IMR-90 (cell line): ENCODE measurements around the gene SCFD2. TPM values are rescaled to one million over a fixed set of nuclear protein-coding genes. Genes with fewer than 3 reads are reported as not detected.

Experiments used
- ATAC-seq: fragments of 200-7000 bp; cut with Tn5 transposase; 2 replicates; pipeline ENCODE4 v1.9.1; 2020; ENCODE audit warnings: low read depth, mild to moderate bottlenecking, moderate library complexity
- BruUV-seq: library from RNA; stranded (reverse); fragments of 400-500 nt; replicated peaks from 2 replicates; lab custom pipeline; 2021; lab: Mats Ljungman, UMichigan
- CTCF ChIA-PET: fragments of 300-600 bp; formaldehyde crosslinking; extraction: SDS; loops from one replicate; lab custom pipeline; 2021; ENCODE audit warnings: antibody characterized with exemption; lab: Yijun Ruan, JAX
- POLR2A ChIA-PET: fragments of 300-600 bp; sonication (Branson Sonifier 250); formaldehyde crosslinking; loops from one replicate; lab custom pipeline; 2022; ENCODE audit warnings: antibody characterized with exemption; ENCODE audit not compliant: unreplicated experiment; lab: Charles Lee
- DNase-seq: peaks from one replicate; pipeline ENCODE4 v3.0.0; 2013
- H2AFZ ChIP-seq: replicated peaks from 2 replicates; pipeline ENCODE3; 2013; ENCODE audit warnings: low read length, mild to moderate bottlenecking; ENCODE audit not compliant: poor library complexity
- H2AK5ac ChIP-seq: 2 replicates; pipeline ENCODE4 v1.6.1; 2013; ENCODE audit warnings: low read depth, low read length, inconsistent platforms
- H2AK9ac ChIP-seq: replicated peaks from 2 replicates; pipeline ENCODE3; 2013; ENCODE audit warnings: mild to moderate bottlenecking, low read depth, low read length, moderate library complexity; ENCODE audit not compliant: poor library complexity
- H2BK120ac ChIP-seq: 2 replicates; pipeline ENCODE4 v1.6.1; 2013; ENCODE audit warnings: low read depth, low read length, inconsistent platforms
- H2BK15ac ChIP-seq: 3 replicates; pipeline ENCODE4 v1.6.1; 2013; ENCODE audit warnings: low read depth, low read length, inconsistent platforms
- H2BK20ac ChIP-seq: 2 replicates; pipeline ENCODE4 v1.6.1; 2013; ENCODE audit warnings: low read depth, mild to moderate bottlenecking, inconsistent platforms, low read length, moderate library complexity
- H2BK5ac ChIP-seq: 2 replicates; pipeline ENCODE4 v1.6.1; 2013; ENCODE audit warnings: mild to moderate bottlenecking, low read depth, low read length, inconsistent platforms; ENCODE audit not compliant: poor library complexity, severe bottlenecking
- H3K14ac ChIP-seq: replicated peaks from 2 replicates; pipeline ENCODE4 v1.6.1; 2013; ENCODE audit warnings: low read depth, low read length, inconsistent platforms
- H3K18ac ChIP-seq: 2 replicates; pipeline ENCODE4 v1.6.1; 2013; ENCODE audit warnings: low read depth, low read length, control low read depth
- H3K23ac ChIP-seq: 2 replicates; pipeline ENCODE4 v1.6.1; 2013; ENCODE audit warnings: low read depth, low read length, inconsistent platforms
- H3K27ac ChIP-seq: 2 replicates; pipeline ENCODE4 v1.5.1; 2013; ENCODE audit warnings: mild to moderate bottlenecking, control low read depth, low read length; ENCODE audit not compliant: insufficient read depth
- H3K27me3 ChIP-seq: 2 replicates; pipeline ENCODE4 v1.6.1; 2013; ENCODE audit warnings: low read length; ENCODE audit not compliant: control insufficient read depth, insufficient read depth
- H3K36me3 ChIP-seq: 2 replicates; pipeline ENCODE4 v1.6.1; 2013; ENCODE audit warnings: low read length, mixed read lengths; ENCODE audit not compliant: control insufficient read depth, insufficient read depth
- H3K4ac ChIP-seq: 2 replicates; pipeline ENCODE4 v1.6.1; 2013; ENCODE audit warnings: low read depth, low read length, inconsistent platforms
- H3K4me1 ChIP-seq: 2 replicates; pipeline ENCODE4 v1.6.1; 2013; ENCODE audit warnings: low read length, mixed read lengths; ENCODE audit not compliant: control insufficient read depth, insufficient read depth
- H3K4me2 ChIP-seq: 2 replicates; pipeline ENCODE4 v1.6.1; 2013; ENCODE audit warnings: low read depth, mild to moderate bottlenecking, control low read depth, low read length, moderate library complexity
- H3K4me3 ChIP-seq: 2 replicates; pipeline ENCODE4 v1.5.1; 2013; ENCODE audit warnings: low read depth, mild to moderate bottlenecking, control low read depth, low read length, moderate library complexity; ENCODE audit not compliant: insufficient read depth
- H3K56ac ChIP-seq: 2 replicates; pipeline ENCODE4 v1.6.1; 2013; ENCODE audit warnings: low read length, inconsistent platforms; ENCODE audit not compliant: insufficient read depth; ENCODE audit errors: extremely low read depth
- H3K79me1 ChIP-seq, 2 experiments: 2 replicates each; pipeline ENCODE4 v1.6.1; 2013; ENCODE audit warnings: low read length in 2 of 2, inconsistent platforms in 1 of 2, low read depth in 1 of 2
- H3K9ac ChIP-seq: 2 replicates; pipeline ENCODE4 v1.6.1; 2013; ENCODE audit warnings: low read depth, low read length, control low read depth
- H3K9me1 ChIP-seq: 2 replicates; pipeline ENCODE4 v1.6.1; 2013; ENCODE audit warnings: low read length, inconsistent platforms; ENCODE audit not compliant: insufficient read depth
- H3K9me3 ChIP-seq: 2 replicates; pipeline ENCODE4 v1.6.1; 2013; ENCODE audit warnings: low read length; ENCODE audit not compliant: control insufficient read depth, insufficient read depth
- H4K20me1 ChIP-seq: 2 replicates; pipeline ENCODE4 v1.6.1; 2013; ENCODE audit warnings: low read length, inconsistent platforms; ENCODE audit not compliant: insufficient read depth
- H4K5ac ChIP-seq: 2 replicates; pipeline ENCODE4 v1.6.1; 2013; ENCODE audit warnings: mild to moderate bottlenecking, low read depth, low read length, control low read depth
- H4K8ac ChIP-seq, 2 experiments: 2 replicates each; pipeline ENCODE4 v1.6.1; 2013; ENCODE audit warnings: low read depth in 2 of 2, low read length in 2 of 2, control low read depth in 1 of 2, inconsistent platforms in 1 of 2
- H4K91ac ChIP-seq: 2 replicates; pipeline ENCODE4 v1.6.1; 2013; ENCODE audit warnings: low read depth, low read length, inconsistent platforms; ENCODE audit not compliant: insufficient read depth
- BHLHE40 ChIP-seq: fragments of 150-350 bp; IDR thresholded peaks from 2 replicates; pipeline ENCODE4 v1.6.1; 2016; ENCODE audit warnings: mild to moderate bottlenecking, low read depth, low read length
- FOS ChIP-seq: fragments of 150-350 bp; IDR thresholded peaks from 2 replicates; pipeline ENCODE4 v1.6.1; 2016; ENCODE audit warnings: low read depth, low read length
- MXI1 ChIP-seq: IDR thresholded peaks from 2 replicates; pipeline ENCODE4 v1.6.1; 2012; ENCODE audit warnings: low read depth, mild to moderate bottlenecking, low read length, moderate library complexity, borderline replicate concordance
- RCOR1 ChIP-seq: IDR thresholded peaks from 2 replicates; pipeline ENCODE4 v1.6.1; 2012; ENCODE audit warnings: mild to moderate bottlenecking, low read length, improper control_type of control experiment; ENCODE audit not compliant: insufficient replicate concordance
- RFX5 ChIP-seq: IDR thresholded peaks from 2 replicates; pipeline ENCODE4 v1.8.0; 2012; ENCODE audit warnings: low read depth, mild to moderate bottlenecking, low read length, moderate library complexity
- WGBS, 2 experiments: methylation state at CpG; one replicate each; pipeline versions ENCODE4 v1.1.5 to v1.1.7; 2013; ENCODE audit warnings: missing lambda C conversion rate in 2 of 2; ENCODE audit not compliant: insufficient read length in 1 of 2; ENCODE audit errors: extremely low coverage in 2 of 2; 5-methylcytosine and 5-hydroxymethylcytosine counted together
- dilution Hi-C: fragments of 300-500 bp; cut with HindIII; formaldehyde crosslinking; loops from one replicate; pipeline ENCODE4 v1.14.3; 2018; ENCODE audit warnings: low sequenced_read_pairs; ENCODE audit not compliant: unreplicated experiment
- in situ Hi-C: fragments of 300-500 bp; cut with MboI; formaldehyde crosslinking; loops from 3 replicates; pipeline ENCODE4 v1.14.3; 2019; ENCODE audit warnings: low sequenced_read_pairs, inconsistent platforms, mixed read lengths
- intact Hi-C: fragments of 100-400 bp; cut with micrococcal nuclease; formaldehyde crosslinking; loops from 2 replicates; pipeline ENCODE4 v1.10.0; 2022
- polyA plus RNA-seq, 3 experiments: library from polyadenylated mRNA; depleted of rRNA; stranded (reverse); fragments of >200 nt; gene quantifications; 2 replicates each; pipeline ENCODE4 v1.2.3, GENCODE V29; 2012; ENCODE audit warnings: low replicate concordance in 1 of 3
- total RNA-seq: library from RNA; depleted of rRNA; stranded (reverse); fragments of >200 nt; gene quantifications from 2 replicates; pipeline ENCODE4 v1.2.3, GENCODE V29; 2012

Gene SCFD2
- total and polyA plus RNA-seq, 2 of the 4 experiments (the other 2 are of a cell fraction) = 18.9 to 62.4 TPM

GRCh38 chr4:52824603-52825459 lies 541.0 kb downstream of the SCFD2 start:
- Histone ChIP-seq H4K20me1 (peaks cover 10% of the 10 kb centered on the region), H4K91ac (peak overlapping the region; percentile 94), H2BK15ac (peak overlapping the region; percentile 81; the same call in 2 of the 3 replicates), H2AFZ (peak overlapping the region; percentile 71), H3K14ac (peak overlapping the region; percentile 95), H3K56ac (peak overlapping the region; percentile 61; the same call in 1 of the 2 replicates), H3K4me2 (peak overlapping the region; percentile 1; the same call in 1 of the 2 replicates), H2AK5ac (peak overlapping the region; percentile 90), H4K5ac (peak overlapping the region; percentile 88), H2AK9ac (peak overlapping the region; percentile 20), H3K9ac (peak overlapping the region; percentile 13; the same call in 1 of the 2 replicates), H3K27me3 (no peaks in the 10 kb centered on the region), H3K18ac (peak overlapping the region; percentile 91), H3K9me3 (no peaks in the 10 kb centered on the region), H3K4me3 (no peak overlapping the region), H3K36me3 (no peaks in the 10 kb centered on the region), H3K79me1 (no peaks in the 10 kb centered on the region), H3K9me1 (peaks cover 22% of the 10 kb centered on the region), H4K8ac (peak overlapping the region; percentile 10 to 64; a peak in 3 of 4 replicates), H3K23ac (peak overlapping the region; percentile 92), H2BK20ac (peak overlapping the region; percentile 97), H3K4ac (peak overlapping the region; percentile 83), H2BK120ac (peak overlapping the region; percentile 98), H3K4me1 (peaks cover 26% of the 10 kb centered on the region), H2BK5ac (peak overlapping the region; percentile 51), H3K27ac (peak overlapping the region; percentile 62)
- no TSS peak for BruUV-seq
- ATAC-seq = peak; percentile 75
- intact Hi-C loops (loop anchor here (5.0 kb wide), 1 partner anchor 113 kb away; no protein-coding TSS in a partner anchor), dilution Hi-C loops (no loop called here), in situ Hi-C loops (no loop called here)
- WGBS, 2 experiments = 10% methylated on average over 2 of the region's 12 CpGs; no CpG with 5 or more reads in 1 of the 2 experiments
- ChIA-PET CTCF (no interaction called here), POLR2A (interaction anchor here (1.2 kb wide), 1 partner anchor 10 kb away, joined by 3 read pairs; no protein-coding TSS in a partner anchor)
- DNase-seq = peak; percentile 85
- TF ChIP-seq FOS = peak; percentile 14; the same call in 1 of the 2 replicates
- 0 out of 2 replicates have a peak, but pooled peaks have one; percentile 41 for TF ChIP-seq MXI1
- peak; percentile 45; the same call in 1 of the 2 replicates for TF ChIP-seq BHLHE40
- peak; percentile 31 for TF ChIP-seq RCOR1
- no peak for TF ChIP-seq RFX5
